ENCODE measurements around the gene FZR1. TPM values are rescaled to one million over a fixed set of nuclear protein-coding genes. Genes with fewer than 3 reads are reported as not detected.

Gene FZR1
- total RNA-seq, 4 donors from 2014 or later: 18.6 to 31.8 (median 25.7) TPM

- H3K27ac ChIP-seq: peak within 1 kb of the TSS; percentile 65 to 88 (median 84)
- H3K4me3 ChIP-seq: peak within 1 kb of the TSS; percentile 63 to 85 (median 70)
- H3K4me1 ChIP-seq: peaks cover 0 to 67% (median 23%) of the 10 kb centered on the region in 4 donors
- WGBS, 2 donors: 0% methylated on average over 4 to 20 of the region's 30 CpGs
- no peak for DNase-seq (ENCODE audit: low spot score in 2 of 2)
- peaks cover 0 to 29% (median 2%) of the 10 kb centered on the region in 3 donors for H3K36me3 ChIP-seq
- no peaks in the 10 kb centered on the region for H3K27me3 ChIP-seq
- TF ChIP-seq CTCF (IDR thresholded peaks at IDR 0.05) (peak in 1 of 5 experiments; percentile 5), POLR2A (IDR thresholded peaks at IDR 0.05) (peak in 1 of 2 donors; percentile 34), EP300 (IDR thresholded peaks at IDR 0.05) (no peak)
- no peaks in the 10 kb centered on the region for H3K9me3 ChIP-seq
These were observed 66.7 kb downstream of the FZR1 start, which contains the start of gene HMG20B for GRCh38 chr19:3572855-3573161. HMG20B (plus strand) TSS chr19:3572944; CDS start chr19:3573310, 366 bp downstream.

GRCh38 chr19:3573162-3573857 is 67.2 kb downstream of the FZR1 start:
- DNase-seq (ENCODE audit: low spot score in 2 of 2): no peak
- Histone ChIP-seq H3K27me3 (no peaks in the 10 kb centered on the region), H3K4me1 (peaks cover 0 to 67% (median 23%) of the 10 kb centered on the region in 4 donors), H3K36me3 (peaks cover 0 to 33% (median 2%) of the 10 kb centered on the region in 3 donors), H3K4me3 (peak overlapping the region; percentile 63 to 85 (median 70)), H3K9me3 (no peaks in the 10 kb centered on the region), H3K27ac (peak overlapping the region; percentile 65 to 88 (median 84))
- WGBS, 2 donors: 2 to 4% methylated on average over 34 of the region's 60 CpGs
- TF ChIP-seq CTCF (IDR thresholded peaks at IDR 0.05): no peak
- no peak for TF ChIP-seq EP300 (IDR thresholded peaks at IDR 0.05)
- no peak for TF ChIP-seq POLR2A (IDR thresholded peaks at IDR 0.05)

- peaks cover 0 to 33% (median 2%) of the 10 kb centered on the region in 3 donors for H3K36me3 ChIP-seq
- no peak for TF ChIP-seq EP300 (IDR thresholded peaks at IDR 0.05)
- TF ChIP-seq POLR2A (IDR thresholded peaks at IDR 0.05): no peak
- H3K9me3 ChIP-seq: no peaks in the 10 kb centered on the region
- 56 to 60% methylated on average over 40 to 54 of the region's 55 CpGs for WGBS, 2 donors
- peak; percentile 71 to 75 for DNase-seq (ENCODE audit: low spot score in 2 of 2)
- H3K4me3 ChIP-seq: peak overlapping the region; percentile 63 to 85 (median 70)
- H3K27ac ChIP-seq: peak overlapping the region in 3 of 4 donors; percentile 83 to 88 (median 86)
- H3K4me1 ChIP-seq: peaks cover 0 to 67% (median 23%) of the 10 kb centered on the region in 4 donors
- no peaks in the 10 kb centered on the region for H3K27me3 ChIP-seq
These were observed 67.9 kb downstream of the FZR1 start for GRCh38 chr19:3573858-3574637.

GRCh38 chr19:3575260-3575741 is 69.2 kb downstream of the FZR1 start:
- Histone ChIP-seq H3K36me3 (peaks cover 0 to 33% (median 2%) of the 10 kb centered on the region in 3 donors), H3K27me3 (no peaks in the 10 kb centered on the region), H3K9me3 (no peaks in the 10 kb centered on the region), H3K4me3 (no peak overlapping the region), H3K4me1 (peaks cover 0 to 67% (median 24%) of the 10 kb centered on the region in 4 donors), H3K27ac (no peak overlapping the region)
- WGBS, 2 donors: 88 to 90% methylated on average over 19 of the region's 19 CpGs
- DNase-seq (ENCODE audit: low spot score in 2 of 2): no peak
- TF ChIP-seq EP300 (IDR thresholded peaks at IDR 0.05) (no peak), POLR2A (IDR thresholded peaks at IDR 0.05) (no peak), CTCF (IDR thresholded peaks at IDR 0.05) (no peak)

- Histone ChIP-seq H3K36me3 (peaks cover 0 to 33% (median 2%) of the 10 kb centered on the region in 3 donors), H3K27me3 (no peaks in the 10 kb centered on the region), H3K4me3 (peak overlapping the region in 3 of 4 donors; percentile 10 to 40 (median 26)), H3K9me3 (no peaks in the 10 kb centered on the region), H3K27ac (peak overlapping the region in 3 of 4 donors; percentile 57 to 82 (median 80)), H3K4me1 (peaks cover 0 to 66% (median 20%) of the 10 kb centered on the region in 4 donors)
- no peak for DNase-seq (ENCODE audit: low spot score in 2 of 2)
- 77 to 81% methylated on average over 29 of the region's 29 CpGs for WGBS, 2 donors
- TF ChIP-seq POLR2A (IDR thresholded peaks at IDR 0.05): no peak
- TF ChIP-seq EP300 (IDR thresholded peaks at IDR 0.05): no peak
- no peak for TF ChIP-seq CTCF (IDR thresholded peaks at IDR 0.05)
These were observed 70.0 kb downstream of the FZR1 start for GRCh38 chr19:3575949-3576673.
